Measurements from ENCODE around the gene PPP1R14B.

PPP1R14B gene

GRCh38 chr11:64211181-64211872, 35.4 kb downstream of the PPP1R14B start:
- FAIRE-seq: no peak
- DNase-seq (ENCODE audit: low spot score): no peak

- FAIRE-seq: no peak
Observed at GRCh38 chr11:64210301-64211020, 36.3 kb downstream of the PPP1R14B start.

GRCh38 chr11:64209563-64209843, 37.2 kb downstream of the PPP1R14B start:
- DNase-seq (ENCODE audit: low spot score) (no peak), FAIRE-seq (no peak)

More at GRCh38 chr11:64210301-64211020, 36.3 kb downstream of the PPP1R14B start:
- DNase-seq (ENCODE audit: low spot score): no peak

- DNase-seq (ENCODE audit: low spot score) (no peak), FAIRE-seq (no peak)
Observed at GRCh38 chr11:64208796-64209562, 37.8 kb downstream of the PPP1R14B start.

GRCh38 chr11:64208086-64208795, 38.5 kb downstream of the PPP1R14B start:
- no peak for DNase-seq (ENCODE audit: low spot score)
- FAIRE-seq: no peak

- no peak for FAIRE-seq
- no peak for DNase-seq (ENCODE audit: low spot score)
Observed at GRCh38 chr11:64207256-64208085, 39.3 kb downstream of the PPP1R14B start.

GRCh38 chr11:64206457-64207255, 40.1 kb downstream of the PPP1R14B start, which contains the start of gene FERMT3:
FERMT3 (plus strand) TSS chr11:64206721; CDS start chr11:64207365, 644 bp downstream.
- FAIRE-seq (no peak), DNase-seq (ENCODE audit: low spot score) (no peak)

- DNase-seq (ENCODE audit: low spot score) (peak; percentile 82), FAIRE-seq (no peak)
Observed at GRCh38 chr11:64204464-64204989, 42.2 kb downstream of the PPP1R14B start.

GRCh38 chr11:64204080-64204440, 42.7 kb downstream of the PPP1R14B start:
- FAIRE-seq: no peak
- DNase-seq (ENCODE audit: low spot score): no peak

GRCh38 chr11:64203421-64204079, 43.2 kb downstream of the PPP1R14B start:
- FAIRE-seq (no peak), DNase-seq (ENCODE audit: low spot score) (no peak)

GRCh38 chr11:64202992-64203391, 43.8 kb downstream of the PPP1R14B start:
- no peak for FAIRE-seq

GRCh38 chr11:64201543-64201942, 45.2 kb downstream of the PPP1R14B start:
- FAIRE-seq: no peak
- DNase-seq (ENCODE audit: low spot score): no peak

More at GRCh38 chr11:64202992-64203391, 43.8 kb downstream of the PPP1R14B start:
- DNase-seq (ENCODE audit: low spot score): no peak

GRCh38 chr11:64198511-64198910, 48.2 kb downstream of the PPP1R14B start:
- no peak for FAIRE-seq

GRCh38 chr11:64196626-64197025, 50.1 kb downstream of the PPP1R14B start:
- no peak for DNase-seq (ENCODE audit: low spot score)
- FAIRE-seq: no peak

More at GRCh38 chr11:64198511-64198910, 48.2 kb downstream of the PPP1R14B start:
- DNase-seq (ENCODE audit: low spot score): no peak
